OCI-LY1 (cell line): ENCODE data around the gene NT5DC1.
"Not testable (repeated sequence)": the region's sequence is repeated elsewhere in the genome, so short reads cannot be mapped to it uniquely, and the experiment has no call there.

Experiments
- H2AFZ ChIP-seq: fragments of 200-600 bp; sonication (generic), shearing (Covaris generic); 2 replicates; pipeline ENCODE4 v1.6.0; 2014; ENCODE audit warnings: antibody characterized with exemption, mild to moderate bottlenecking, low read length
- H3F3A ChIP-seq: fragments of 200-600 bp; sonication (generic), shearing (Covaris generic); 2 replicates; pipeline ENCODE4 v1.6.0; 2014; ENCODE audit warnings: mild to moderate bottlenecking, antibody characterized with exemption, low read length, moderate library complexity; ENCODE audit not compliant: insufficient read depth
- H3K27ac ChIP-seq: fragments of 200-600 bp; sonication (generic); 2 replicates; pipeline ENCODE4 v1.5.1; 2014; ENCODE audit warnings: low read length, mixed run types, mild to moderate bottlenecking, low read depth; ENCODE audit not compliant: poor library complexity, severe bottlenecking
- H3K27me3 ChIP-seq: fragments of 200-600 bp; sonication (generic); 2 replicates; pipeline ENCODE4 v1.6.0; 2014; ENCODE audit warnings: antibody characterized with exemption, mild to moderate bottlenecking, low read length, moderate library complexity; ENCODE audit not compliant: insufficient read depth
- H3K36me3 ChIP-seq: fragments of 200-600 bp; sonication (generic); 2 replicates; pipeline ENCODE4 v1.6.1; 2014; ENCODE audit warnings: mild to moderate bottlenecking, antibody characterized with exemption, low read length, moderate library complexity, mixed read lengths; ENCODE audit not compliant: insufficient read depth
- H3K4me1 ChIP-seq: fragments of 200-600 bp; sonication (generic); 2 replicates; pipeline ENCODE4 v1.5.1; 2014; ENCODE audit warnings: mild to moderate bottlenecking, low read length, moderate library complexity; ENCODE audit not compliant: insufficient read depth, severe bottlenecking
- H3K4me2 ChIP-seq: fragments of 200-600 bp; sonication (generic), shearing (Covaris generic); 2 replicates; pipeline ENCODE4 v1.6.1; 2014; ENCODE audit warnings: low read length
- H3K4me3 ChIP-seq: fragments of 200-600 bp; sonication (generic); 2 replicates; pipeline ENCODE4 v1.5.1; 2014; ENCODE audit warnings: low read length, low read depth, mild to moderate bottlenecking, mixed read lengths; ENCODE audit not compliant: poor library complexity, severe bottlenecking
- H3K79me2 ChIP-seq: fragments of 200-600 bp; shearing (Covaris generic); 2 replicates; pipeline ENCODE4 v1.6.1; 2016; ENCODE audit warnings: mixed run types, low read length, mixed read lengths; ENCODE audit not compliant: insufficient read depth
- H3K9ac ChIP-seq: fragments of 200-600 bp; sonication (generic), shearing (Covaris generic); 2 replicates; pipeline ENCODE4 v1.6.1; 2014; ENCODE audit warnings: mild to moderate bottlenecking, low read length, mixed read lengths
- H3K9me2 ChIP-seq: fragments of 200-600 bp; sonication (generic), shearing (Covaris generic); 2 replicates; pipeline ENCODE4 v1.6.1; 2014; ENCODE audit warnings: low read depth, mild to moderate bottlenecking, low read length, mixed read lengths
- H3K9me3 ChIP-seq: fragments of 200-600 bp; shearing (Covaris generic); 2 replicates; pipeline ENCODE4 v1.6.1; 2014; ENCODE audit warnings: low read length, mixed read lengths
- H4K20me1 ChIP-seq: fragments of 200-600 bp; sonication (generic), shearing (Covaris generic); 2 replicates; pipeline ENCODE4 v1.6.0; 2016; ENCODE audit warnings: mild to moderate bottlenecking, low read length; ENCODE audit not compliant: insufficient read depth
- EZH2 ChIP-seq: fragments of 200-600 bp; sonication (generic), shearing (Covaris generic); IDR thresholded peaks from 2 replicates; pipeline ENCODE4 v1.8.0; 2017; ENCODE audit warnings: borderline replicate concordance, mixed run types, mild to moderate bottlenecking, antibody characterized with exemption, low read length, moderate library complexity, mixed read lengths
- TF ChIP-seq, protein P1 (sequence below): fragments of 200-600 bp; sonication (generic), shearing (Covaris generic); IDR thresholded peaks from 2 replicates; pipeline ENCODE4 v1.5.1; 2017; ENCODE audit warnings: mild to moderate bottlenecking, antibody characterized with exemption, low read length, moderate library complexity, mixed read lengths

NT5DC1 gene

DNA sequence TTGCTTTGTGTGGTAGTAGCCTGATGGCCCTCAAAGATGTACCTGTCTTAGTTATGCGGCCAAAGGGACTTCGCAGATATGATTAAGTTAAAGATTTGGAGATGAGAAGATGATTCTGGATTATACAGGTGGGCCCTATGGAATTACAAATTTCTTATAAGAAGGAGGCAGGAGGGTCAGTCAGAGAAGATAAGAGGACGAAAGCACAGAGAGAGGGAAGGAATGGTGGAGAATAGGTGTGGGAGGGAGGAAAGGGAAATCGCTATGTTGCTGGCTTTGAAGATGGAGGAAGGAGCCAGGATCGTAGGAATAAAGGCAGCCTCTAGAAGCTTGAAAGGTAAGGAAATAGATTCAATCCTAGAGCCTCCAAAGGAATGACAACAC lies 180.3 kb downstream of the NT5DC1 start:
- Histone ChIP-seq H3K9me2 (no peaks in the 10 kb centered on the region), H4K20me1 (0 out of 2 replicates have a peak, but pooled peaks cover 3% of the 10 kb centered on the region), H3K4me1 (peaks cover 45% of the 10 kb centered on the region), H3K27ac (no peak overlapping the region), H3K27me3 (no peaks in the 10 kb centered on the region), H3K9me3 (no peaks in the 10 kb centered on the region), H3K4me3 (peak overlapping the region; percentile 80), H3K9ac (no peak overlapping the region), H3K4me2 (peak overlapping the region; percentile 80; the same call in 1 of the 2 replicates), H2AFZ (no peak overlapping the region), H3F3A (no peaks in the 10 kb centered on the region), H3K79me2 (peaks cover 30% of the 10 kb centered on the region), H3K36me3 (peaks cover 24% of the 10 kb centered on the region)
- TF ChIP-seq, protein P1, sequence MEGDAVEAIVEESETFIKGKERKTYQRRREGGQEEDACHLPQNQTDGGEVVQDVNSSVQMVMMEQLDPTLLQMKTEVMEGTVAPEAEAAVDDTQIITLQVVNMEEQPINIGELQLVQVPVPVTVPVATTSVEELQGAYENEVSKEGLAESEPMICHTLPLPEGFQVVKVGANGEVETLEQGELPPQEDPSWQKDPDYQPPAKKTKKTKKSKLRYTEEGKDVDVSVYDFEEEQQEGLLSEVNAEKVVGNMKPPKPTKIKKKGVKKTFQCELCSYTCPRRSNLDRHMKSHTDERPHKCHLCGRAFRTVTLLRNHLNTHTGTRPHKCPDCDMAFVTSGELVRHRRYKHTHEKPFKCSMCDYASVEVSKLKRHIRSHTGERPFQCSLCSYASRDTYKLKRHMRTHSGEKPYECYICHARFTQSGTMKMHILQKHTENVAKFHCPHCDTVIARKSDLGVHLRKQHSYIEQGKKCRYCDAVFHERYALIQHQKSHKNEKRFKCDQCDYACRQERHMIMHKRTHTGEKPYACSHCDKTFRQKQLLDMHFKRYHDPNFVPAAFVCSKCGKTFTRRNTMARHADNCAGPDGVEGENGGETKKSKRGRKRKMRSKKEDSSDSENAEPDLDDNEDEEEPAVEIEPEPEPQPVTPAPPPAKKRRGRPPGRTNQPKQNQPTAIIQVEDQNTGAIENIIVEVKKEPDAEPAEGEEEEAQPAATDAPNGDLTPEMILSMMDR = no peak
- no peak for TF ChIP-seq EZH2

DNA sequence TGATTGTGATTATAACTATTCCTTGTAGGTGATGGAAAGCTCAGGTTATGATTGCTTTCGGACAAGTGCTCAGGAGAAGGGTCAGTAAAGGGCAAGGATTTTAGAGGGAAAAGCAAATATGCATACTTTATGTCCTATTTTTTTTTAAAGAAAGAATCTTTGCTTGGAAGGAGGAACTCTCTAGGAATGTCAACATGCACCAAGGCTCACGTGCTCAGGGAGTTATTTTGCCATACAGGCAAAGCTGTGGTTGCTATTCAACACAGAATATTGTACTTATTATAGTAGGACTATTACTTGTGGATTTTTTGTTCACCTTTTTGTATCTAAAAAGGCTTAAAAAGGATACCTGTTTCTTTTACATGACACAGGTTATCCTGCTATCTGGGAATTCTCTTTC lies 182.0 kb downstream of the NT5DC1 start:
- Histone ChIP-seq H3K36me3 (peaks cover 9% of the 10 kb centered on the region), H4K20me1 (no peaks in the 10 kb centered on the region), H3K9me3 (no peaks in the 10 kb centered on the region), H3K79me2 (peaks cover 13% of the 10 kb centered on the region), H3F3A (no peaks in the 10 kb centered on the region), H3K4me2 (no peak overlapping the region), H3K9ac (no peak overlapping the region), H3K4me3 (no peak overlapping the region), H3K9me2 (no peaks in the 10 kb centered on the region), H3K4me1 (peaks cover 27% of the 10 kb centered on the region), H3K27me3 (no peaks in the 10 kb centered on the region), H3K27ac (no peak overlapping the region), H2AFZ (no peak overlapping the region)
- TF ChIP-seq EZH2 = no peak
- TF ChIP-seq, protein P1 = no peak

DNA sequence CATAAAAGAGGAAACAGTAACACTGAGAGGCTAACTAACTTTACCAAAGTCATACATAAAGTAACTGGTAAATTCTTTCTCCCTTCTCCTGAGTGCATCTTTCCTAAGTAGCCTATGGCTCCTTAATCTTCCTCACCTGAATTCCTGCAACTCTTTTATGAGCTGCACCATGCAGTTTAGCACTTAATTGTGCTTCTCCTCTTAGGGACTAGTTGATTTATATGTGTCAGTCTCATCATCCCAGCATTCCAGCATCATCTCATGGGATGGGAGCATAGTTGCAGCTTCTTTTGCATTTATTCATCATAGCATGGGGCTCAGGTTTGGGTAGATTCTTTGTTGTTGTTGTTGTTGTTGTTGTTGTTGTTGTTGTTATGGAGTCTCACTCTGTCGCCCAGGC lies 182.5 kb downstream of the NT5DC1 start:
- H3K79me2 ChIP-seq = peaks cover 8% of the 10 kb centered on the region
- H3K9me3 ChIP-seq = no peaks in the 10 kb centered on the region
- H3K27ac ChIP-seq = no peak overlapping the region
- H3K4me1 ChIP-seq = peaks cover 22% of the 10 kb centered on the region
- no peak overlapping the region for H2AFZ ChIP-seq
- no peak overlapping the region for H3K4me3 ChIP-seq
- H3K9me2 ChIP-seq = no peaks in the 10 kb centered on the region
- peaks cover 4% of the 10 kb centered on the region for H3K36me3 ChIP-seq
- H3F3A ChIP-seq = no peaks in the 10 kb centered on the region
- no peak for TF ChIP-seq EZH2
- TF ChIP-seq, protein P1 = no peak
- H3K9ac ChIP-seq = no peak overlapping the region
- H4K20me1 ChIP-seq = no peaks in the 10 kb centered on the region
- H3K4me2 ChIP-seq = no peak overlapping the region
- no peaks in the 10 kb centered on the region for H3K27me3 ChIP-seq

GRCh38 chr6:116284984-116285383 lies 184.3 kb downstream of the NT5DC1 start:
- not testable (repeated sequence) for H3K27ac ChIP-seq, H3F3A ChIP-seq, H3K79me2 ChIP-seq, H3K9me3 ChIP-seq, H3K4me3 ChIP-seq, H4K20me1 ChIP-seq, H3K36me3 ChIP-seq, H3K4me2 ChIP-seq, H3K9me2 ChIP-seq, H3K27me3 ChIP-seq, H3K9ac ChIP-seq, H2AFZ ChIP-seq
- peaks cover 15% of the 10 kb centered on the region for H3K4me1 ChIP-seq
